HAP-1 (cell line): ENCODE measurements around the gene SELENOT.
"Not testable (repeated sequence)": the region's sequence is repeated elsewhere in the genome, so short reads cannot be mapped to it uniquely, and the experiment has no call there.

Experiments used
- DNase-seq, 2 experiments: peaks; one replicate each; pipeline ENCODE4 v3.0.0-alpha.2; 2016 to 2020; ENCODE audit warnings: low spot score in 2 of 2
- H3K27me3 ChIP-seq: fragments of 250-450 bp; sonication (Bioruptor Pico); 2 replicates; pipeline ENCODE4 v1.5.1; 2020; ENCODE audit warnings: low read depth, mild to moderate bottlenecking, moderate library complexity
- H3K36me3 ChIP-seq: fragments of 250-450 bp; sonication (Bioruptor Pico); replicated peaks from 2 replicates; pipeline ENCODE4 v1.5.1; 2020; ENCODE audit warnings: mild to moderate bottlenecking
- H3K4me1 ChIP-seq: fragments of 250-450 bp; sonication (Bioruptor Pico); 2 replicates; pipeline ENCODE4 v1.5.1; 2020; ENCODE audit warnings: mild to moderate bottlenecking
- H3K4me3 ChIP-seq: fragments of 250-450 bp; sonication (Bioruptor Pico); 2 replicates; pipeline ENCODE4 v1.5.1; 2020; ENCODE audit warnings: mild to moderate bottlenecking, moderate library complexity
- H3K9me3 ChIP-seq: fragments of 250-450 bp; sonication (Bioruptor Pico); 2 replicates; pipeline ENCODE4 v1.5.1; 2020; ENCODE audit warnings: mild to moderate bottlenecking, moderate library complexity
- in situ Hi-C: fragments of 300-500 bp; cut with MboI; formaldehyde crosslinking; loops from 3 replicates; pipeline ENCODE4 v1.14.3; 2020; ENCODE audit warnings: low sequenced_read_pairs, inconsistent platforms, mixed read lengths

The SELENOT gene

DNA sequence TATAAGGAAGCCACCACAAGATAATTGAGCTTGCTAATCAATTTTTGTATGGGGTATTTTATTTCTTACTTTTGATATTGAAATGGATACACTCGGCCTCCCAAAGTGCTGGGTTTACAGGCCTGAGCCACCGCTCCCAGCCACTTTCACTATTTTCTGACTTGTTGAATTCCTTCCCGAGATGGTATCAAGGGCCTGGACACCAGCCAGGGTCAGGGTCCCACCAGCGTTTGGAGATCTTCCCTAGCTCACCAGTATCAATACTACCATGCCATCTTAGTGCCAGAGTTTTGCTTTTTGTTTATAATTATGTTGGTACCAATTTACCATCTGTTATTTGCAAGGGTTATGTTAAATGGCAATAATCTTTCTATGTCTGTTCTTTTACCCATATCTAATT is 5.5 kb upstream of the SELENOT start:
- H3K9me3 ChIP-seq: no peaks in the 10 kb centered on the region
- no peak overlapping the region for H3K4me3 ChIP-seq
- no peaks in the 10 kb centered on the region for H3K27me3 ChIP-seq
- in situ Hi-C loops: no loop called here
- H3K4me1 ChIP-seq: peaks cover 28% of the 10 kb centered on the region
- H3K36me3 ChIP-seq: no peaks in the 10 kb centered on the region
- no peak for DNase-seq

DNA sequence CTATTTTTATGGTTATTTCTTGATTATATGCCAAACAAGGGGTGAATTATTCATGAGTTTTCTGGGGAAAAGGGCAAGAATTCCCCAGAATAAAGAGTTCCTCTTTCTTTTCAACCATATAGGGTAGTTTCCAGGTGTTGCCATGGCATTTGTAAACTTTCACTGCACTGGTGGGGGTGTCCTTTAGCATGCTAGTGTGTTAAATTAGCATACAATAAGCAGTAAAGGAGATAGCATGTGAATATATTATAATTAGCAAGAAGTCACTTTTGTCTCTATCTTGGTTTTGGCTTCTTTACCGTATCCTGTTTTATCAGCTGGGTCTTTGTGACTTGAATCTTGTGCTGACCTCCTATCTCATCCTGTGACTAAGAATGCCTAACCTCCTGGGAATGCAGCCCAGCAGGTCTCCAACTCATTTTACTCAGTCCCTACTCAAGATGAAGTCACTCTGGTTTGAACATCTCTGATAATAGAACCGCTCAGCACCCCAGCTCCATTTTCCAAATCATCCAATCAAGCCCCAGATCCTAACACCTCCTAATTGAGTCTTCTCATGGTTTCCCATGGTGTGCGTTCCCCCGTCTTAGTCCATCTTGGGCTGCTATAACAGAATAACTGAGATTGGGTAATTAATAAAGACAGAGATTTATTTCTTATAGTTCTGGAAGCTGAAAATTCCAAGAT is 3.4 kb upstream of the SELENOT start:
- H3K36me3 ChIP-seq: no peaks in the 10 kb centered on the region
- DNase-seq: peak; percentile 64 to 92
- H3K27me3 ChIP-seq: no peaks in the 10 kb centered on the region
- in situ Hi-C loops: loop anchor here (5.0 to 10.0 kb wide), 2 partner anchors 52 to 165 kb away; partner anchors contain the start of genes EIF2A, SERP1 and SIAH2
- no peak overlapping the region for H3K4me3 ChIP-seq
- no peaks in the 10 kb centered on the region for H3K9me3 ChIP-seq
- peaks cover 28% of the 10 kb centered on the region for H3K4me1 ChIP-seq

DNA sequence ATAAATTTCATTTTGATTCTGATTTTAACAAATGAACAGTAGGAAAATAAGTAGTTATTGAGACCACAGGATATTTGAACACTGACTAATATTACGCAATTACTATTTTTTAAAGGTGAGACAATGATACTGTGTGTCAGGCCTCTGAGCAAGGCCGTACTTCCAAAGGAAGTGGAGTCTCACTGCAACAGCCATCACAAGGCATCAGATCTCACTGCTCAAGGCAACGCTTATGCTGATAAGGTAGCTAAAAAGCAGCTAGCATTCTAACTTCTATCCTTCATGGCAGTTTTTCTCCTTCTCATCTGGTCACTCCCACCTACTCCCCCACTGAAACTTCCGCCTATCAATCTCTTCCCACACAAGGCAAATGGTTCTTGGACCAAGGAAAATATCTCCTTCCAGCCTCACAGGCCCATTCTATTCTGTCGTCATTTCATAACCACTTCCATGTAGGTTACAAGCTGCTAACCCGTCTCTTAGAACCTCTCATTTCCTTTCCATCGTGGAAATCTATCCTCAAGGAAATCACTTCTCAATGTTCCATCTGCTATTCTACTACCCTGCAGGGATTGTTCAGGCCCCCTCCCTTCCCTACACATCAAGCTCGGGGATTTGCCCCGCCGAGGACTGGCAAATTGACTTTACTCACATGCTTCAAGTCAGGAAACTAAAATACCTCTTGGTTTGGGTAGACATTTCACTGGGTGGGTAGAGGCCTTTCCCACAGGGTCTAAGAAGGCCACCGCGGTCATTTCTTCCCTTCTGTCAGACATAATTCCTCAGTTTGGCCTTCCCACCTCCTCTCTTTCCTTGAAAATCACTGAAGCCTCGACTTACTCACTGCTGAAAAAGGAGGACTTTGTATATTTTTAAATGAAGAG is 2.2 kb upstream of the SELENOT start:
- H3K27me3 ChIP-seq, H3K36me3 ChIP-seq, H3K9me3 ChIP-seq: not testable (repeated sequence)
- Histone ChIP-seq H3K4me1 (peaks cover 35% of the 10 kb centered on the region), H3K4me3 (peak overlapping the region; percentile 71)
- in situ Hi-C loops: loop anchor here (5.0 to 10.0 kb wide), 2 partner anchors 54 to 164 kb away; partner anchors contain the start of genes EIF2A, SERP1 and SIAH2
- peak in 1 of 2 experiments; percentile 24 for DNase-seq

DNA sequence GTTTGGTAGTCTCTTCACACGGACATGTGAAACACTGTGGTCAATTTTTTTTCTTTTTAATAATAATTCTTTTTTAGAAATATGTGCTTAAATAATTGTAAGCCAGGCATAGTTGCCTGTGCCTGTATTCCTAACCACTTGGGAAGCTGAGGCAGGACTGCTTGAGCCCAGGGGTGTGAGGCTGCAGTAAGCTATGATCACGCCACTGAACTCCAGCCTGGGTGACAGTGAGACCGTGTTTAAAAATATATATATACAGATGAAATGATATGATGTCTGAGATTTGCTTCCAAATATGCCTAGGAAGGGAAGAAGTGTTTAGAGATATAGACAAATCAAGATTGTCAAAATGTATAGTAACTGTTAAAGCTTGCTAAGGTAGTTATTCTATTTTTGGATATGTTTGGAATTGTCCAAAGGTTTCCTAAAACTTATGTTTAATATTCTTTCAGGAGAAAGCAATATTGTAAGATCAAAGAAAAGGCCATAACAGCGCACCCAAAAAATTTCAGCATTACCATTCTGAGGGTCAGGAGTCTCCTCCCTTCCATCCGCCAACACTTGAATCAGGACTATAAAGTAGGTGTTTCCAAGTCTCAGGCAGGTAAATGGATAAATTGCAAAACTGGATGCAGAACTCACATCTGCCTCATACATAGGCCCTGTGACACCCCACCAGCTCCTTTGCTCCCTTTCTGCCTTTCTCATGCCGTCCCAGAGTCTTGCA is 532 bp upstream of the SELENOT start:
- peaks cover 48% of the 10 kb centered on the region for H3K4me1 ChIP-seq

DNA sequence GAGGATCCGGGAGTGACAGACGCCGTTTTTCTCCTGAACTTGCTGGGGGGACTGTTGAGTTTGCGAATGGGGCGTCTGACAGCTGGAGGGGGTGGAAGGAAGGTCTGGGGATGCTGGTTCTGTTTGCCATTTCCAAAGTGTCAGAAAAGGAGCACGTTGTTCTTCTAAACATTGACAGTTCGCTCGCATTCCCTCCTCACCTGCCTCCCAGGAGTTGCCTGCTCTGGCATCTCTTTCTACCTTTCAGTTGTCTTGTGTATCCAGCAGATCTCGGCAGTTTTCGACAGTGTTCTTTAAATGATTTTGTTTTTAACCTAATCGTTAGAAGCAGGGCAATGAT is 829 bp downstream of the SELENOT start:
- peak in 1 of 2 experiments; percentile 31 for DNase-seq
- Histone ChIP-seq H3K4me1 (peaks cover 47% of the 10 kb centered on the region), H3K9me3 (no peaks in the 10 kb centered on the region), H3K27me3 (no peaks in the 10 kb centered on the region), H3K4me3 (peak overlapping the region; percentile 71), H3K36me3 (no peaks in the 10 kb centered on the region; the same call in 1 of the 2 replicates)
- in situ Hi-C loops: loop anchor here (5.0 to 10.0 kb wide), 2 partner anchors 57 to 161 kb away; partner anchors contain the start of genes EIF2A, SERP1 and SIAH2

More for the DNA sequence above, 532 bp upstream of the SELENOT start:
- in situ Hi-C loops: loop anchor here (5.0 to 10.0 kb wide), 2 partner anchors 55 to 162 kb away; partner anchors contain the start of genes EIF2A, SERP1 and SIAH2
- no peak for DNase-seq
- Histone ChIP-seq H3K36me3 (no peaks in the 10 kb centered on the region; the same call in 1 of the 2 replicates), H3K4me3 (peak overlapping the region; percentile 71), H3K27me3 (no peaks in the 10 kb centered on the region), H3K9me3 (no peaks in the 10 kb centered on the region)

DNA sequence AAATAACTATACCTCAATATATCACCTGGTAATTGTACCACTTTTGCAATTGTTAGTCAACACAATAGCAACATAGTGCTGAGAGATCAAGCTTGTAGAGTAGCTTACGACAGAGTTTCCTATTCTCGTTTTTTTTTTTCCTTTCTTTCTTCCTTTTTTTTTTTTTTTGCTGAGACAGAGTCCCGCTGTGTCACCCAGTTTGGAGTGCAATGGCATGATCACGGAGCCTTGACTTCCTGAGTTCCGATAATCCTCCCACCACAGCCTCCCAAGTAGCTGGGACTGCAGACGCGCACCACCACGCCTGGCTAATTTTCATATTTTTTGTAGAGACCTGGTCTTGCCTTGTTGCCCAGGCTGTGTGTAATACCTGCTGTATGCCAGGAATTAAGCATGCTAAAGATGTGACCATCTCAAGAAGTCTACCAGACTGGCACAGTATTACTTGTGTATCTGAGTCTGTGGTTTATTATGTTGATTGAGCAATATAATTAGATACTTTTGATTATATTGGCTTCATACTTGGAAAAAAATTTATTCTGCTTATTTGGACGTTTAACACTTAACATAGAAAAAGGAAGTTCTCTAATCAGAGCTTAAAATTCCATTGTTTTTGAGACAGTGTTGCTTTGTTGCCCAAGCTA is 3.0 kb downstream of the SELENOT start:
- in situ Hi-C loops: loop anchor here (10.0 kb wide), 1 partner anchor 159 kb away; the partner anchor contains the start of gene SIAH2
- DNase-seq: no peak
- no peaks in the 10 kb centered on the region for H3K9me3 ChIP-seq
- H3K36me3 ChIP-seq: peaks cover under 1% of the 10 kb centered on the region
- peaks cover 30% of the 10 kb centered on the region for H3K4me1 ChIP-seq
- H3K4me3 ChIP-seq: peak overlapping the region; percentile 71
- H3K27me3 ChIP-seq: no peaks in the 10 kb centered on the region

DNA sequence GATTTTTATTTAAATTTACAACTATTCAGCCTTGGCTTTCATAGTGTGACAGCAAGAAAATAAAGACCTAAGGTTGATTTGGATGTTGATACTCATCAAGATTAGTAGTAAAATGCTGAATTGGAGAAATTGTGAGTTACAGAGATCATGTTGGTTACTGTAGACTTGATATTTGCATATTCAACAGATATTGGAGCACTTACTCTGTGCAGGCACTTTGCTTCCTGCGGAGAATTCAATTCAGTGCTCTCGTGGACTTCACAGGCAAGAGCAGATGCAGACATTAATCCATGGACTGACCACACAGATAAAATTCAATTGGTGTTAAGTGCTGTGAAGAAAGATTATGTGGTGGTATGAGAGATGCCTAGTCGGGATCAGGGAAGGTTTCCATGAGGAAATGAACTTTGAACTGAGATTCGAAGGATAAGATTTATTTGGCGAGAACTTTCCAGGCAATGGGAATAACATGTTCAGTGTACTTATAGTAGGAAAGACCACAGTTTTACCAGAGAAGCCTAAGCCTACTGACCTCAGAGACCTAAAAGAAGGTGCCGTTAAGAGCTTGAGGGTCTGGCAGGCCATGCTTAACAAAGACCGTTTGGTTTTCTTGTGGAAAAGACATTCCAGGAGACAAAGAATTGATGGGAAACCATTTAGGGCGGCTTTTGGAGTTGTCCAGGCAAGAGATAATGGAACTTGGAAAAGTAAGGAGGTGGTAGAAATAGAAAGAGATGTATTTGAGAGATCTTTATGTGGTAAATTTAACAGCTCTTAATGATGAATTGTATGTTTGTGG is 4.3 kb downstream of the SELENOT start:
- Histone ChIP-seq H3K9me3 (no peaks in the 10 kb centered on the region), H3K4me3 (no peak overlapping the region), H3K27me3 (no peaks in the 10 kb centered on the region), H3K36me3 (peaks cover 7% of the 10 kb centered on the region), H3K4me1 (peaks cover 25% of the 10 kb centered on the region)
- DNase-seq: peak in 1 of 2 experiments; percentile 36
- in situ Hi-C loops: loop anchor here (10.0 kb wide), 1 partner anchor 157 kb away; the partner anchor contains the start of gene SIAH2

DNA sequence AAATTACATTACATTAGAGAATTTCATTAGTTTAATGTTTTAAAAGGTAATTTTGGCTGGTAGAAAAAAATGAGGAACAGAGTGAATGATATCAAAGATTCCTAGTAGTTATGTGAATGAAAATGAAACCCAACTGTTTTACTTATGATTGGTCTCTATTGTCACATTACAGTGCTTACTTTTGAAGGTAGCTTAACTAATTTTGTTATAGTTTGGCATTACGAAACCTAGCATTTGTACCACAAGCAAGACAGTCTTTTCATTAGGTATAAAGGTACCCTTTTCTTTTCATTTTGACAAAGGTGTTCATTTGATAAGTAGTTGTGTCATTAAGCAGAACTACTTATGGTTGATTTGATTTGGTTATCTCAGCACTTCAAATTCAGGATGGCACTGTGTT is 6.9 kb downstream of the SELENOT start:
- H3K9me3 ChIP-seq: no peaks in the 10 kb centered on the region
- peaks cover 25% of the 10 kb centered on the region for H3K4me1 ChIP-seq
- no peak for DNase-seq
- H3K4me3 ChIP-seq: no peak overlapping the region
- in situ Hi-C loops: loop anchor here (10.0 kb wide), 1 partner anchor 155 kb away; the partner anchor contains the start of gene SIAH2
- peaks cover 12% of the 10 kb centered on the region for H3K36me3 ChIP-seq
- H3K27me3 ChIP-seq: no peaks in the 10 kb centered on the region

DNA sequence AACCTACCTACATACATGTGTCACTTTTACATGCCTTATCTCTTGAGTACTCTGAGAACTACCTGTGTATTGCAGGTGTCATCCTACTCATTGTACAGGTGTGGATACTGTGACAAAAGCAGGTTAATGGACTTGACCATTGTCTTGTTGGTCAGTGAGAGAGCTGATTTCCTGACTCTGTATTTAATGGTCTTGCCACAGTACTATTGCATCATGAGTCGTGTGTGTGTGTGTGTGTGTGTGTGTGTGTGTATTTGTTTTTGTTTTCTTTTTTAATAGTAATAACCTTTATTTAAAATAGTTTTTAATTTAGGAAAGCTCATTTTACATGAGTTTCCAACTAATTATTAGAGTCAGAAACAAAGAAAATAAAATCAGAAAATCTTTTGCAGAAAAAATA is 7.7 kb downstream of the SELENOT start:
- no peak overlapping the region for H3K4me3 ChIP-seq
- no peaks in the 10 kb centered on the region for H3K9me3 ChIP-seq
- no peaks in the 10 kb centered on the region for H3K27me3 ChIP-seq
- no peak for DNase-seq
- peaks cover 20% of the 10 kb centered on the region for H3K4me1 ChIP-seq
- in situ Hi-C loops: no loop called here
- peaks cover 12% of the 10 kb centered on the region for H3K36me3 ChIP-seq

DNA sequence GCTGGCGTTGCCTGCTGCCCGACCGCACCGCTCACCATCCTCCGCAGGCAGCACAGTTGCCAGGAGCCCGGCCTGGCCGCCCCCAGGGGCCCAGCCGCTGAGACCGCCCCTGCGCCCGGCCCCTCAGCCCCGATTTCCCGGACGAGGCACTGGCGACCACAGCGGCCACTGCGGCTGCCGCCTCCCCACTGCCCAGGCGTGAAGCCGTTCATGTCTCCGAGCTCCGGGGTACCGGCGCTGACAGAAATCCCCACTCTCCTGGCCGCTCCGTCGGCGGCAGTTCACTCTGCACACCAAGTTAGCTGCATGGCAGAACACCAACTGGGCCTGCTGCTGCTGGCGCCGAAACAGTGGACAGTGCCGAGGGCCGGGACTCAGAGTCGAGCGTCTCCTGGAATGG is 8.5 kb downstream of the SELENOT start:
- H3K4me3 ChIP-seq: no peak overlapping the region
- H3K4me1 ChIP-seq: peaks cover 15% of the 10 kb centered on the region
- no peaks in the 10 kb centered on the region for H3K9me3 ChIP-seq
- no peaks in the 10 kb centered on the region for H3K27me3 ChIP-seq
- DNase-seq: no peak
- in situ Hi-C loops: no loop called here
- H3K36me3 ChIP-seq: peaks cover 12% of the 10 kb centered on the region

DNA sequence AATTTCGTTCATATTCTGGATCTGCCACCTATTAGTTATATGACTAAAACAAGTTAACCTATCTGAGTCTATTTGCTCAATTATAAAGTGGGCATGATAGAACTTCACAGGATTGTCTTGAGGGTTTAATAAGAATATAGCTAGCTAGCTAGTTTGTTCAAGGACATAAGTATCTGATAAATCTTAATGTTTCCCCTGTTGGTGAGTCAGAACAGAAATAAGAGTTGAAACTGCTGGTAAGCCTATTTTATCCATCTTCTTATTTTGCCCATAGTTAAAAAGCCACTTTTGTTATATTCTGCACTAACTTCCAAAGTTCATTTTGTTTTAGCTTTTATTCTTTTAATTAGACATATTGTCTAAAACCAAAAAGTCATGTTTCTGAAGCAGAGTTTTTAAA is 9.4 kb downstream of the SELENOT start:
- H3K36me3 ChIP-seq: peaks cover 12% of the 10 kb centered on the region
- in situ Hi-C loops: no loop called here

DNA sequence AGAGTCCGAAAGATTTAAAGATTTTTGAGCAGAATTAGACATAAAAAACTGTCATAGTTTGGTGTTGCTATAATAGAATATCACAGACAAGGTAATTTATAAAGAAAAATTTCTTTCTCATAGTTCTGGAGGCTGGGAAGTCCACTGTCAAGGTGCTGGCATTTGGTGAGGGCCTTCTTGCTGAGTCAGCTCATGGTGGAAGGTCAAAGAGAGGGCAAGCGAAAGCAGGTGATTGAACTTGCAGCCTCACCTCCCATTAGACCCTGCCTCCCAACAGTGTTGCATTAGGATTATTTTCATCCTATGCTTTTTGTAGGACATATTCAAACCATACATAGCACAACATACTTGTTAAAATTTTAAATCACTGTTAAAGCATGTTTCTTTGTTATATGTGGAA is 9.9 kb downstream of the SELENOT start:
- no peak overlapping the region for H3K4me3 ChIP-seq
- H3K36me3 ChIP-seq: peaks cover 12% of the 10 kb centered on the region
- no peaks in the 10 kb centered on the region for H3K27me3 ChIP-seq
- in situ Hi-C loops: no loop called here
- H3K4me1 ChIP-seq: peaks cover 1% of the 10 kb centered on the region
- H3K9me3 ChIP-seq: no peaks in the 10 kb centered on the region
- DNase-seq: no peak

More for the DNA sequence above, 9.4 kb downstream of the SELENOT start:
- Histone ChIP-seq H3K9me3 (no peaks in the 10 kb centered on the region), H3K27me3 (no peaks in the 10 kb centered on the region), H3K4me3 (no peak overlapping the region), H3K4me1 (peaks cover 7% of the 10 kb centered on the region)
- DNase-seq: no peak
